DND-41 (cell line): ENCODE results near the gene LECT2.

Experiments
- ATAC-seq: fragments of 200-7000 bp; cut with Tn5 transposase; 3 replicates; pipeline ENCODE4 v1.9.1; 2021; ENCODE audit warnings: low read depth; ENCODE audit not compliant: insufficient read depth
- DNase-seq: peaks from one replicate; pipeline ENCODE4 v3.0.0-alpha.2; 2020
- H2AFZ ChIP-seq: 2 replicates; pipeline ENCODE4 v1.6.0; 2012; ENCODE audit warnings: low read depth, low read length
- H3K27ac ChIP-seq: 2 replicates; pipeline ENCODE4 v1.5.1; 2012; ENCODE audit warnings: low read length, inconsistent platforms
- H3K27me3 ChIP-seq: fragments of 200-600 bp; sonication (generic); 2 replicates; pipeline ENCODE4 v1.6.0; 2012; ENCODE audit warnings: low read length, mild to moderate bottlenecking, inconsistent platforms; ENCODE audit not compliant: insufficient read depth, poor library complexity
- H3K36me3 ChIP-seq: 2 replicates; pipeline ENCODE4 v1.5.1; 2012; ENCODE audit warnings: low read length, inconsistent platforms; ENCODE audit not compliant: insufficient read depth
- H3K4me1 ChIP-seq: 2 replicates; pipeline ENCODE4 v1.5.1; 2012; ENCODE audit warnings: mild to moderate bottlenecking, low read length; ENCODE audit not compliant: insufficient read depth
- H3K4me2 ChIP-seq: 2 replicates; pipeline ENCODE4 v1.6.0; 2012; ENCODE audit warnings: mild to moderate bottlenecking, moderate library complexity, low read length, inconsistent platforms; ENCODE audit not compliant: insufficient read depth
- H3K4me3 ChIP-seq, 2 experiments: fragments of 200-600 bp in 1 of 2; shearing (Covaris generic) in 1 of 2; 2 replicates each; pipeline ENCODE4 v1.5.1; 2012 to 2016; ENCODE audit warnings: inconsistent platforms in 2 of 2, low read length in 2 of 2, mild to moderate bottlenecking in 2 of 2, low read depth in 1 of 2, moderate library complexity in 1 of 2
- H3K79me2 ChIP-seq: 2 replicates; pipeline ENCODE4 v1.6.0; 2012; ENCODE audit warnings: low read length, inconsistent platforms; ENCODE audit not compliant: insufficient read depth
- H3K9ac ChIP-seq: 2 replicates; pipeline ENCODE4 v1.6.0; 2012; ENCODE audit warnings: low read depth, mild to moderate bottlenecking, inconsistent platforms, low read length, moderate library complexity
- H3K9me3 ChIP-seq: 2 replicates; pipeline ENCODE4 v1.5.1; 2012; ENCODE audit warnings: low read length, moderate library complexity, mild to moderate bottlenecking, inconsistent platforms; ENCODE audit not compliant: insufficient read depth, severe bottlenecking
- H4K20me1 ChIP-seq: 2 replicates; pipeline ENCODE4 v1.6.0; 2012; ENCODE audit warnings: low read length; ENCODE audit not compliant: insufficient read depth
- CTCF ChIP-seq: IDR thresholded peaks from 2 replicates; pipeline ENCODE4 v1.5.1; 2012; ENCODE audit warnings: borderline replicate concordance, low read length, moderate library complexity, mild to moderate bottlenecking; ENCODE audit not compliant: poor library complexity, severe bottlenecking; ENCODE audit errors: extremely low read depth
- EZH2 ChIP-seq: IDR thresholded peaks from 3 replicates; pipeline ENCODE4 v1.6.1; 2012; ENCODE audit warnings: borderline replicate concordance, low read depth, mild to moderate bottlenecking, moderate library complexity, low read length, inconsistent platforms; ENCODE audit not compliant: severe bottlenecking

The LECT2 gene

GRCh38 chr5:135950611-135951010 is 4.2 kb downstream of the LECT2 start:
- Histone ChIP-seq H3K36me3 (no peaks in the 10 kb centered on the region), H3K4me3 (no peak overlapping the region), H3K9ac (no peak overlapping the region), H2AFZ (no peak overlapping the region), H3K4me2 (no peak overlapping the region), H4K20me1 (no peaks in the 10 kb centered on the region), H3K27ac (no peak overlapping the region), H3K4me1 (no peaks in the 10 kb centered on the region), H3K27me3 (peaks cover 13% of the 10 kb centered on the region), H3K9me3 (no peaks in the 10 kb centered on the region), H3K79me2 (no peaks in the 10 kb centered on the region)
- ATAC-seq = no peak
- DNase-seq = no peak
- TF ChIP-seq CTCF (no peak), EZH2 (no peak)

DNA sequence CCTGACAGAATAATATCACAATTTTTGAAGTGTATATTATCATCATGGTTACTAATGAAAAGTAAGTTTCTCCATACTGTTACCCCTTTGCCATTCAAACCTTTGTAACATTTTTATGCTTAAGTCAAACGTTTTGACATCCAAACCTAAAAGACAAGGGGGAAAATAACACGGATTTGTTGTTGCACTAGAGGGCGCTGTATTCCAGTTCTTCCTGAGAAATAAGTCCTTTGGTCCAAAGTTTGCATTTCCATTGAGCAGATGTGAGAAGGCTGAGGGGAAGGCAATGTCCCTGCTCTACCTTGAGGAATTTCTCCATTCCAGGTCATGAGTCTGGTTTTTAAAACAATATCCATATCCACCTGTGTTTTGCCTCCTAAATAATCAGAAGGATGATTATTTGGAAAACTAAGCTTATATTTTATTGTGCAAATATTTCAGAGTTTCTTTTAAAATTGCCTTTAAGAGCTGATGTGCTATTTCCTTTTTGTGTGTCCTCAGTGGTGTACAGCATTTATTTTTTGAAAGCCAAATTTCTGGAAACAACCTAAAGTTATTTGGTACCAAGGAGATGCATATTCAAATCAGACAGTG is 9.7 kb downstream of the LECT2 start:
- Histone ChIP-seq H3K4me3 (no peak overlapping the region), H4K20me1 (no peaks in the 10 kb centered on the region), H3K79me2 (no peaks in the 10 kb centered on the region), H3K4me1 (no peaks in the 10 kb centered on the region), H3K27me3 (peaks cover 5% of the 10 kb centered on the region), H3K36me3 (no peaks in the 10 kb centered on the region), H3K9me3 (no peaks in the 10 kb centered on the region), H3K4me2 (no peak overlapping the region), H2AFZ (no peak overlapping the region), H3K27ac (no peak overlapping the region), H3K9ac (no peak overlapping the region)
- peak; percentile 38 for DNase-seq
- TF ChIP-seq CTCF = peak; percentile 74
- no peak for TF ChIP-seq EZH2
- no peak for ATAC-seq

DNA sequence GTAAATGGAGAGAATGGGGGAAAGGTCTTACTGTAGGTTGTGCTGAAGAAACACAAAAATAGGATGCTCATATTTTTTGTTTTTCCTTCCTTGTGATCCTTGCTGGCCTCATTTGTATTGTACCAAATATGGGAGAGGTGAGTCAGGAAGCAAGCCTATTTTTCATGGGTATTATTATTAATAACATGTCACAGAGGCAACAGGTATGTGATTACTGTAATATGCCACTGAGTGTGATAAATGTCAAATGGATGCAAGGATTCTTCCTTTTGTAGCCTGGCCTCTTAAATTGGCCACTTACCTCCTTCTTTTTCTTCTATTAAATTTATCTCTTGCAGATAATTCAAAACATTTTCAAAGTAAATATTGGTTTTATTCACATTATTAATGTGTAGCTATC is 10.2 kb downstream of the LECT2 start:
- Histone ChIP-seq H2AFZ (no peak overlapping the region), H3K36me3 (no peaks in the 10 kb centered on the region), H3K9ac (no peak overlapping the region), H3K9me3 (no peaks in the 10 kb centered on the region), H3K27ac (no peak overlapping the region), H3K4me1 (no peaks in the 10 kb centered on the region), H3K79me2 (no peaks in the 10 kb centered on the region), H4K20me1 (no peaks in the 10 kb centered on the region), H3K4me2 (no peak overlapping the region), H3K27me3 (peaks cover 5% of the 10 kb centered on the region), H3K4me3 (no peak overlapping the region)
- no peak for TF ChIP-seq EZH2
- no peak for TF ChIP-seq CTCF
- no peak for ATAC-seq
- no peak for DNase-seq

GRCh38 chr5:135942202-135942771 is 12.5 kb downstream of the LECT2 start:
- Histone ChIP-seq H3K79me2 (no peaks in the 10 kb centered on the region), H3K27me3 (peaks cover 5% of the 10 kb centered on the region), H3K4me1 (no peaks in the 10 kb centered on the region), H3K36me3 (no peaks in the 10 kb centered on the region), H3K4me2 (no peak overlapping the region), H3K4me3 (no peak overlapping the region), H4K20me1 (no peaks in the 10 kb centered on the region), H3K9ac (no peak overlapping the region), H3K9me3 (no peaks in the 10 kb centered on the region), H2AFZ (no peak overlapping the region), H3K27ac (no peak overlapping the region)
- DNase-seq (no peak), ATAC-seq (no peak)
- TF ChIP-seq EZH2 = no peak
- TF ChIP-seq CTCF = no peak
